Activated naive CD4-positive, alpha-beta T cell treated with anti-CD3 and anti-CD28 coated beads, Interleukin-2, amount 50 U/mL, for 72 hours (primary cell): ENCODE results near the gene SEC23B. TPM values are rescaled to one million over a fixed set of nuclear protein-coding genes. Genes with fewer than 3 reads are reported as not detected.
"Not testable (repeated sequence)": the region's sequence is repeated elsewhere in the genome, so short reads cannot be mapped to it uniquely, and the experiment has no call there.

Experiments
- ATAC-seq, 2 donors: fragments of 150-1000 bp; cut with Tn5 transposase; 2 replicates each; pipeline ENCODE4 v1.10.0; 2021; ENCODE audit warnings: mild to moderate bottlenecking in 2 of 2, moderate library complexity in 2 of 2
- DNase-seq, 2 donors: peaks; one replicate each; pipeline ENCODE4 v3.0.0; 2021 to 2022; ENCODE audit warnings: low spot score in 2 of 2
- H3K27ac Mint-ChIP-seq, 2 donors: one replicate each; pipeline ENCODE4 v1.8.0; 2022; ENCODE audit warnings: mild to moderate bottlenecking in 2 of 2, mixed read lengths in 2 of 2
- H3K36me3 Mint-ChIP-seq, 2 donors: one replicate each; pipeline ENCODE4 v1.8.0; 2022; ENCODE audit warnings: mixed read lengths in 2 of 2
- H3K9me3 Mint-ChIP-seq, 2 donors: one replicate each; pipeline ENCODE4 v1.8.0; 2022; ENCODE audit warnings: mixed read lengths in 2 of 2
- total RNA-seq, 2 donors: library from RNA; stranded (reverse); gene quantifications; one replicate each; pipeline ENCODE4 v1.2.3, GENCODE V29; 2022

Gene SEC23B
- total RNA-seq, result 10 to 100 TPM; 92.2 to 97.0 TPM

- H3K36me3 Mint-ChIP-seq, result peaks cover 12 to 42% of the 10 kb centered on the region in 2 donors
- DNase-seq (peak; percentile 93 to 99), ATAC-seq (peak; percentile 92 to 93)
- peak within 1 kb of the TSS; percentile 98 for H3K27ac Mint-ChIP-seq
- no peaks in the 10 kb centered on the region for H3K9me3 Mint-ChIP-seq
Measured at GRCh38 chr20:18507218-18508191, at the start of gene SEC23B. SEC23B (plus strand) TSS chr20:18507940; CDS start chr20:18510836, 2,896 bp downstream.

DNA sequence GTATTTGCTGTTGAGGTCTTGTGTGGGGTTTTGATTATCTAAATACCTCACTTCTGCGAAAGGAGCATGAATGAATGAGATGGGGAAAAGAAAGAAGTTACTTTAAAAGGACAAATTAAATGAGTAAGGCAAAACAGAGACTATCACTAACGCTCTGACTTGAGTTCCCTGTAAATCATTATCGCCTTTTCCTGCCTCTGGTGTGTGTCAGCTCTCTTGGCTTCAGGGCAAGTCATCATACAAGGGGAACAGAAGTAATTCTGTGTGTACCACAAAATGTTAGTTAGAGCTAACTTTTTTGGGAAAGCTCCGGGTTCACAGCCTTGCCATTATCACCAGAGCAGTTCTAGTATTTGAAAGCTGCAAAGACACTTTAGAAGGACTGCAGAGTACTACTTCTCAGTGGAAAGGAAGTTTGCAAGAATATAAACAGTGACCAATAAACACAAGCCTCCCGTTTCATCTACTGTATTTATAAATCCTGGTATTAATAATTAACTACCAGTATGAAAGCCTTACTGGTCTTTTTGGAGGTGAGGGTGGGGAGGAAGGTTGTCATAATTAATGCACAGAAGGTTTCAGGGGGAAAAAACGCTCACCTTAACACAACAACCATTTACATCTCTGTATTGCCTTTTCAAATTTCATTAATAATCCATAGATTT lies 42.1 kb upstream of the SEC23B start:
- H3K36me3 Mint-ChIP-seq, result peaks cover 10 to 12% of the 10 kb centered on the region in 2 donors
- peak overlapping the region; percentile 4 to 83 for H3K27ac Mint-ChIP-seq
- ATAC-seq (no peak), DNase-seq (no peak)
- H3K9me3 Mint-ChIP-seq, result no peaks in the 10 kb centered on the region

- H3K36me3 Mint-ChIP-seq, result peaks cover 10 to 12% of the 10 kb centered on the region in 2 donors
- H3K9me3 Mint-ChIP-seq, result no peaks in the 10 kb centered on the region
- peak in 1 of 2 donors; percentile 55 for ATAC-seq
Measured at GRCh38 chr20:18466574-18466893, 41.2 kb upstream of the SEC23B start.

GRCh38 chr20:18466894-18467730 lies 40.6 kb upstream of the SEC23B start, which contains the start of the genes DZANK1 and POLR3F:
DZANK1 (minus strand) TSS chr20:18467030; CDS start chr20:18465358, 1,672 bp downstream.
POLR3F (plus strand) TSS chr20:18467390; CDS start chr20:18467507, 117 bp downstream.
- peak; percentile 87 to 94 for DNase-seq
- H3K9me3 Mint-ChIP-seq, result no peaks in the 10 kb centered on the region
- peak; percentile 99 for ATAC-seq
- H3K36me3 Mint-ChIP-seq, result peaks cover 10 to 12% of the 10 kb centered on the region in 2 donors
- H3K27ac Mint-ChIP-seq, result peak within 1 kb of the TSS; percentile 83 to 98

More at GRCh38 chr20:18466574-18466893, 41.2 kb upstream of the SEC23B start:
- peak overlapping the region; percentile 83 to 98 for H3K27ac Mint-ChIP-seq
- DNase-seq, result no peak

DNA sequence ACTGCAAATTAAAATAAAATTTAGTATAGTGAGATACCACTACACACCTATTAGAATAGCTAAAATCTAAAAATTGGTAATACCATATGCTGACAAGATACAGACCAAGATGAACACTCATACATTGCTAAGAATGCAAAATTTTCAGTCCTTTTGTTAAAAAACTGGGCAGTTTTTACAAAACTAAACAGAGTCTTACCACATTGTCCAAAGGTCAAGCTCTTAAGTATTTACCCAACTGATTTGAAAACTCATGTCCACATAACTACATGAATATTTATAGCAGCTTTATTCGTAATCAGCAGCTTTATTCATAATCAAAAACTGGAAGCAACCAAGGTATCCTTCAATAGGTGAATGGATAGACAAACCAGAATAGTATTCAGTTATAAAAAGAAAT lies 30.5 kb upstream of the SEC23B start:
- no peak for DNase-seq
- H3K36me3 Mint-ChIP-seq, result no peaks in the 10 kb centered on the region
- no peak for ATAC-seq
- no peaks in the 10 kb centered on the region for H3K9me3 Mint-ChIP-seq
- no peak overlapping the region for H3K27ac Mint-ChIP-seq

DNA sequence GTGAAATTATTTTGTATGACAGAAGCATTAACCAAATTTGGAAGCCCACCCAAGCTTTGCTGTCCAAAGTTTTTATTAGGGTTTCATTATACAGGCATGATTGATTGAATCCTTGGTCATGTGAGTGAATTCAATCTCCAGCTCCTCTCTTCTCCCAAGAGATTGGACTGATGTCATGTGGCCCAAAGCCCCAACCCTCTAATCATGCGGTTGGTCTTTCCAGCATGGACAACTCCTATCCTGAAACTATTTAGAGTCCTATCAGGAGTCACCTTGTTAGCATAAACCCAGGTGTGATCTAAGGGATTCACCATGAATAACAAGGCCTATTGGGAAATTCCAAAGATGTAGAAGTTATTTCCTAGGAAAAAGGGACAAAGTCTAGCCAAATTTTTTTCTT lies 29.9 kb upstream of the SEC23B start:
- no peak for ATAC-seq

DNA sequence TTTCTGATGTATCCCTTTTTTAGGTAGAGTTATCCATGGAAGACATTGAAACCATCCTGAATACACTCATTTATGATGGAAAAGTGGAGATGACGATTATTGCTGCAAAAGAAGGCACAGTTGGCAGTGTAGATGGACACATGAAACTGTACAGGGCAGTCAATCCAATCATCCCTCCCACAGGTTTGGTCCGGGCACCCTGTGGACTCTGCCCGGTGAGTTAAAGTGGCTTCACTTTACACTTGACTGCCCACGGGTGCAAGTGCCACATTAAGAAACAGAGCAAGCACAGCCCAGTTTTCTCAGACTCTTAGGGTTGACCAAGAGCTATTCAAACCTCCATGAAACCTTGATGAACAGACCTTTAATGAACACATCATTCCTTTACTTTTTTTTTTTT lies 26.1 kb upstream of the SEC23B start:
- Mint-ChIP-seq H3K36me3 (no peaks in the 10 kb centered on the region), H3K27ac (no peak overlapping the region), H3K9me3 (no peaks in the 10 kb centered on the region)
- ATAC-seq, result no peak
- no peak for DNase-seq

More for the DNA sequence above, 29.9 kb upstream of the SEC23B start:
- no peaks in the 10 kb centered on the region for H3K9me3 Mint-ChIP-seq
- H3K27ac Mint-ChIP-seq, result peak overlapping the region in 1 of 2 donors; percentile 50
- DNase-seq, result no peak
- no peaks in the 10 kb centered on the region for H3K36me3 Mint-ChIP-seq

DNA sequence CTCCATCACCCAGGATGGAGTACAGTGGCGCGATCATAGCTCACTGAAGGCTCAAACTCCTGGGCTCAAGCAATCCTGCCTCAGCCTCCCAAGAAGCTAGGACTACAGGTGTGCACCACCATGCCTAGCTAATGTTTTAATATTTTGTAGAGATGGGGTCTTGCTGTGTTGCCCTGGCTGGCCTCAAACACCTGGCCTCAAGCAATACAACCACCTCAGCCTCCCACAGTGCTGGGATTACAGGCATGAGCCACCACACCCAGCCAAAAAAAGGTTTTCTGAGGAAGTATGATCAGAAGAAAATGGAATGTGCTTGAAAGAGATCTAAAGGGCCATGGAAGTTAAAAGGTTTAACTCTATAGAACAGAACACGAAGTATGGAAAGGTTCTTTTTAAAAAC lies 19.4 kb upstream of the SEC23B start:
- ATAC-seq, result no peak
- Mint-ChIP-seq H3K27ac (no peak overlapping the region), H3K9me3 (no peaks in the 10 kb centered on the region), H3K36me3 (peaks cover 4 to 9% of the 10 kb centered on the region in 2 donors)
- DNase-seq, result no peak

GRCh38 chr20:18496042-18496441 lies 11.7 kb upstream of the SEC23B start:
- Mint-ChIP-seq H3K27ac (peak overlapping the region; percentile 80), H3K9me3 (no peaks in the 10 kb centered on the region), H3K36me3 (peaks cover 7 to 15% of the 10 kb centered on the region in 2 donors)
- DNase-seq (no peak), ATAC-seq (peak in 1 of 2 donors; percentile 9)

- H3K27ac Mint-ChIP-seq, result peak within 1 kb of the TSS; percentile 80 to 82
- DNase-seq (peak; percentile 76 to 80), ATAC-seq (peak; percentile 99 to 100)
- peaks cover 7 to 15% of the 10 kb centered on the region in 2 donors for H3K36me3 Mint-ChIP-seq
- no peaks in the 10 kb centered on the region for H3K9me3 Mint-ChIP-seq
Measured at GRCh38 chr20:18496740-18497592, 10.8 kb upstream of the SEC23B start, which contains the start of gene RBBP9. RBBP9 (minus strand) TSS chr20:18497225; CDS start chr20:18497167, 58 bp downstream.

- Mint-ChIP-seq H3K27ac (peak overlapping the region in 1 of 2 donors; percentile 80), H3K36me3 (peaks cover 7 to 15% of the 10 kb centered on the region in 2 donors)
- ATAC-seq, result no peak
Measured at GRCh38 chr20:18497603-18498002, 10.1 kb upstream of the SEC23B start.

DNA sequence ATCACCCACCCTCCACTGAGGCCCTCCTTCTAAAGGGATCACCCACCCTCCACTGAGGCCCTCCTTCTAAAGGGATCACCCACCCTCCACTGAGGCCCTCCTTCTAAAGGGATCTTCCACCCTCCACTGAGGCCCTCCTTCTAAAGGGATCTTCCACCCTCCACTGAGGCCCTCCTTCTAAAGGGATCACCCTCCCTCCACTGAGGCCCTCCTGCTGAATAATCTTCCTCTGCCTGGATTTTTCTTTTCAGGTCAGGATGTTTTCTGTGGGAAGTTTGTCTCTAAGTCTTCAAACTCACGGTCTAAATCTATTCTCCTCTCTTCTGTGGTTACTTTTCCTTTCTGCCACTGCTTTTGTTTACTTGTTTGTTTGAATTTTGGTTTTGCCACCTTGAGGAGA lies 6.1 kb upstream of the SEC23B start:
- not testable (repeated sequence) for H3K27ac Mint-ChIP-seq, H3K9me3 Mint-ChIP-seq, DNase-seq, ATAC-seq, H3K36me3 Mint-ChIP-seq

More at GRCh38 chr20:18497603-18498002, 10.1 kb upstream of the SEC23B start:
- no peak for DNase-seq
- no peaks in the 10 kb centered on the region for H3K9me3 Mint-ChIP-seq

DNA sequence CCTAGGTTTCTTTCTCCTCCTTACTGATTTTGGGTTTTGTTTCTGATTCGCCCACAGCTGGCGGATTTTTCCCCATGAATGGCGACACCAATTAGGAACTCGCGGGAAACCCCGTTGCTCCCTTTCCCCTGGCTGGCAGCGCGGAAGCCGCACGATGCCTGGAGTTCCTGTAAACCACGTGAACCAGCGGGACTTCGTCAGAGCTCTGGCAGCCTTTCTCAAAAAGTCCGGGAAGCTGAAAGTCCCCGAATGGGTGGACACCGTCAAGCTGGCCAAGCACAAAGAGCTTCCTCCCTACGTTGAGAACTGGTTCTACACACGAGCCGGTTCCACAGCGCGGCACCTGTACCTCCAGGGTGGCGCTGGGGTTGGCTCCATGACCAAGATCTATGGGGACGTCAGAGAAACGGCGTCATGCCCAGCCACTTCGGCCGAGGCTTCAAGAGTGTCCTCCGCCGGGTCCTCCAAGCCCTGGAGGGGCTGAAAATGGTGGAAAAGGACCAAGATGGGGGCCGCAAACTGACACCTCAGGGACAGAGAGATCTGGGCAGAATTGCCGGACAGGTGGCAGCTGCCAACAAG lies 3.2 kb upstream of the SEC23B start:
- Mint-ChIP-seq H3K27ac (peak overlapping the region in 1 of 2 donors; percentile 14), H3K9me3 (no peaks in the 10 kb centered on the region)
- ATAC-seq, result no peak

DNA sequence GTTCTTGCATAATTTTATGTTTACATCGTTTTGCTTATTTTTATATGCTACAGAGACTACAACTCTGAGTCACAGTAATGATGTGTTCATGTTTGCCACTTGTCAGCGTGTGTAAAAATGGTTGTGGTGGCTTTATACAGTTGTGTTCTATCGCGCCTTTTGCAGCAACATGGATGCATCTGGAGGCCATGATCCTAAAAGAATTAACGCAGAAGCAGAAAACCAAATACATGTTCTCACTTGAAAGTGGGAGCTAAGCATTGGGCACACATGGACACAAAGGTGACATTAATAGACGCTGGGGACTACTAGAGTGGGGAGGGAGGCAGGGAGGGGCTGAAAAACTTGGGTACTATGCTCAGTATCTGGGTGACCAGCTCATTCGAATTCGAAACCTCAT lies 996 bp upstream of the SEC23B start:
- ATAC-seq, result no peak
- Mint-ChIP-seq H3K27ac (peak overlapping the region; percentile 98), H3K36me3 (peaks cover 12 to 41% of the 10 kb centered on the region in 2 donors), H3K9me3 (no peaks in the 10 kb centered on the region)
- DNase-seq, result peak in 1 of 2 donors; percentile 17

More for the DNA sequence above, 3.2 kb upstream of the SEC23B start:
- H3K36me3 Mint-ChIP-seq, result peaks cover 12 to 20% of the 10 kb centered on the region in 2 donors
- no peak for DNase-seq

DNA sequence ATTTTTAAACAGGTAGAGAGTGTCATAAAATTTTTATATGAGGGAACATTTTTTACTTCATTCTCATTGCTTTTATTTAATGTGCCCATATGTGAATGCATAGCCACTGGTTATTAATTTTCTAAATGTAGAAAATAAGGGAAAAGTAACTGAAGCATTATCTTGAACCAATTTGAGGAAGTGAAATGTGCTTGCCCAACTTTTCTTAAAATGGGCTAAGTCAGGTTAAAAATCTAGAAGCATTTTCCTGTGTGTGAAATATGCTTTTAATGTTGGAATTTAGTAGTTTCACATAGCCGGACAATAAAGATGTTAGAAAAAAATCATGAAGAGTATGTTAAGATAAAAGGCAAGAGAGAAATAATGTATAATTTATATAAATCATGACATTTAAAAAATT lies 3.8 kb downstream of the SEC23B start:
- DNase-seq (no peak), ATAC-seq (no peak)
- H3K36me3 Mint-ChIP-seq, result peaks cover 12 to 47% of the 10 kb centered on the region in 2 donors
- no peak overlapping the region for H3K27ac Mint-ChIP-seq
- H3K9me3 Mint-ChIP-seq, result no peaks in the 10 kb centered on the region
